Neutrophil (primary cell): ENCODE data around the gene CACHD1.

Experiments
- H3K27ac ChIP-seq: fragments of 200-600 bp; sonication (generic); 2 replicates; pipeline ENCODE4 v1.5.1; 2016; ENCODE audit warnings: mild to moderate bottlenecking, moderate library complexity
- H3K27me3 ChIP-seq: fragments of 200-600 bp; sonication (generic); 2 replicates; pipeline ENCODE4 v1.6.0; 2016; ENCODE audit warnings: mild to moderate bottlenecking
- H3K36me3 ChIP-seq: fragments of 200-600 bp; sonication (generic); 2 replicates; pipeline ENCODE4 v1.5.1; 2017
- H3K4me1 ChIP-seq, 2 experiments: fragments of 200-600 bp in 1 of 2; sonication (generic) in 1 of 2; 1 replicate in 1 of 2; 2 replicates in 1 of 2; pipeline versions ENCODE4 v1.5.1 to v1.6.1; 2013 to 2016; ENCODE audit warnings: low read depth in 1 of 2, low read length in 1 of 2, mild to moderate bottlenecking in 1 of 2, moderate library complexity in 1 of 2; ENCODE audit not compliant: control insufficient read depth in 1 of 2, insufficient read depth in 1 of 2
- H3K4me3 ChIP-seq, 2 experiments: fragments of 200-600 bp in 1 of 2; sonication (generic) in 1 of 2; 1 replicate in 1 of 2; 2 replicates in 1 of 2; pipeline ENCODE4 v1.5.1; 2013 to 2016; ENCODE audit warnings: low read depth in 1 of 2, low read length in 1 of 2, mild to moderate bottlenecking in 1 of 2, moderate library complexity in 1 of 2
- H3K9me3 ChIP-seq: fragments of 200-600 bp; sonication (generic); 2 replicates; pipeline ENCODE4 v1.5.1; 2016
- CTCF ChIP-seq: fragments of 200-600 bp; sonication (generic); IDR thresholded peaks from 2 replicates; pipeline ENCODE4 v1.5.1; 2016; ENCODE audit warnings: antibody characterized with exemption

CACHD1 gene

GRCh38 chr1:64584479-64584878 is 114.5 kb downstream of the CACHD1 start:
- Histone ChIP-seq H3K4me1 (no peaks in the 10 kb centered on the region), H3K36me3 (no peaks in the 10 kb centered on the region), H3K9me3 (no peaks in the 10 kb centered on the region), H3K4me3 (no peak overlapping the region), H3K27me3 (no peaks in the 10 kb centered on the region), H3K27ac (no peak overlapping the region)
- no peak for TF ChIP-seq CTCF

DNA sequence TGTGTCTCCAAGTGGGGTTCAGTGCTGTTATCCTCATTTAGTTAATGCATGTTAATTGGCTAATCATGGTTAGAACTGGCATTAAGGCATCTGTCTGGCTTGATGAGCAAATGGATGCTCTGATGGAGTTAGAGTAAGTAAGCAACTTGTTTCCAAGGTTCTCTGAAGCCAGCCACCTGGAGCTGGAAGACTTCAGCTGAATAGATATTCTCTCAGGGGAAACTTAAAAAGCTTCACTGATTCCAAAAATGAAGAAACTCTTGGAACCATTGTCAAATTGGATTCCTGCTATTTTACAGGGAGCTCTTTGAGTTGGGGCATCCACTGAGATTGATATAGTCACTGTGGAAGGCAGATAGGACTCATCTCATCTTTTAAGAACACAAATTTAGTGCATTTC is 118.9 kb downstream of the CACHD1 start:
- Histone ChIP-seq H3K36me3 (no peaks in the 10 kb centered on the region), H3K27ac (no peak overlapping the region), H3K27me3 (no peaks in the 10 kb centered on the region), H3K4me3 (no peak overlapping the region), H3K4me1 (no peaks in the 10 kb centered on the region), H3K9me3 (no peaks in the 10 kb centered on the region)
- no peak for TF ChIP-seq CTCF

DNA sequence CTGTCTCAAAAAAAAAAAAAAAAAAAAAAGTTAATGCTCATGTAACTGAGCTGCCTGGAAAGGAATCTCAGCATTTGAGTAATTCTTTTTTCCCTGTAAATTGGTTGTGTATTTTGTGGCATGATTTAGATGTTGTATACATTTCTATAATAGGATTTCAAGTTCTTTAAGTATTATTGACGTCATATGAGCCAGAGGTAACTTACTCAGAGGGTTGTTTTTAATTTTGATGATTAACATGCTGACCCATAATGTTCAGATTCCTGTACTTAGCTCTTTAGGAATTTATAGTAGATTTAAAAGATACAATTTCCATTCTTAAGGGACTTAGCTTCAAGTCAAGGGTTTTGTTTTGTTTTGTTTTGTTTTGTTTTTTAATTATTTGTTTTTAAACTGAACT is 120.4 kb downstream of the CACHD1 start:
- H3K36me3 ChIP-seq = no peaks in the 10 kb centered on the region
- H3K9me3 ChIP-seq = no peaks in the 10 kb centered on the region
- no peaks in the 10 kb centered on the region for H3K4me1 ChIP-seq
- no peak for TF ChIP-seq CTCF
- no peak overlapping the region for H3K4me3 ChIP-seq
- H3K27ac ChIP-seq = no peak overlapping the region
- H3K27me3 ChIP-seq = no peaks in the 10 kb centered on the region

GRCh38 chr1:64594446-64594845 is 124.5 kb downstream of the CACHD1 start:
- Histone ChIP-seq H3K27me3 (no peaks in the 10 kb centered on the region), H3K27ac (no peak overlapping the region), H3K36me3 (no peaks in the 10 kb centered on the region), H3K4me3 (no peak overlapping the region), H3K4me1 (no peaks in the 10 kb centered on the region), H3K9me3 (no peaks in the 10 kb centered on the region)
- no peak for TF ChIP-seq CTCF

DNA sequence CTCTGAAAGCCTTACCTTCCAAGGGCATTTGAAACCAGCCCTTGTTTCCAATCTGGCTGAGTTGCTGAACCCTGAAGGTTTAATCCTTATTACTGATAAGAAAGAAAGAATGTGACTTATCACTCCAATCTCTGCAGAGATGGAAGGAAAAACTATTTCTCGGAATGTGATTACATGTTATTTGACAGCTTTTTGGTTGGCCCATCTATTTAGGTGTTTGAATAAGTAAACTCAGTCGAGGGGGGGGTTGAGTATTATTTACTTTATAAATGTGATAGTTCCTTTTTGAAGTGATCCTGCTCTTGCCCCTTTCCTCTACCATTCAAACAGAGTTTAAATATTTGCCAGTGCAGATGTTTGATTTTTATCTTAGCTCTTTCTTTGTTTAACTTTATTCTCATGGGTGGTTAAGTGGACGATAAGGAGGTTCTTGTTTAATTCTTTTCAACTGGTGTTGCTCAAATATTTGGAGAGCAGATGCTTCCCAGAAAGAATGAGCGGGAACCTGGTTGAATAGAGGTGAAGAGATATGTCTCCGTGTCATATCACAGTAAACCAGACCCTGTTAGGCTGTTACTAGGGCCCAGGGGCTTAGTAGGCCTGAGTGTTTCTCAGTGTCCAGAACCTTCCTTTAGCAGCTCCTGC is 126.1 kb downstream of the CACHD1 start:
- no peak for TF ChIP-seq CTCF
- no peaks in the 10 kb centered on the region for H3K36me3 ChIP-seq
- no peaks in the 10 kb centered on the region for H3K9me3 ChIP-seq
- no peaks in the 10 kb centered on the region for H3K27me3 ChIP-seq
- H3K4me3 ChIP-seq = no peak overlapping the region
- no peak overlapping the region for H3K27ac ChIP-seq
- no peaks in the 10 kb centered on the region for H3K4me1 ChIP-seq

DNA sequence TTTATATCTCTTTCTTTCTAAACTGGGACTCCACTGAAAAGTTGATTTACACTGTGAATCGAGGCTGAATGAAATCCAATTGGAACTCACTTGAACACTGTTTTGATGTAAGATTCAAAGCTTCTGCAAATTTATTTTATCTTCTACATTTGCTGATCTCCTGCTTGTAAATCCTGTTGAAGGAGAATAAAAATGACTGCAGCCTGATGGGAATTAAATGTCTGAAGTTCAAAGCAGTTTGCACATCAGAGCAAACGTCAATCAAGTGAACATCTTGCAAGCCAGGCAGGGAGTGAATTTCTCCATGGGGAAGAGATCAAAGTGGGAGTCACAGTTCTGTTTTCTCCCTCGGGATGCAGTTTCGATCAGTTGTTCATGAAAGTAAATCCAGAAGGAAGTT is 127.2 kb downstream of the CACHD1 start:
- H3K27ac ChIP-seq = no peak overlapping the region
- H3K36me3 ChIP-seq = no peaks in the 10 kb centered on the region
- H3K27me3 ChIP-seq = no peaks in the 10 kb centered on the region
- TF ChIP-seq CTCF = no peak
- no peak overlapping the region for H3K4me3 ChIP-seq
- H3K9me3 ChIP-seq = no peaks in the 10 kb centered on the region
- H3K4me1 ChIP-seq = no peaks in the 10 kb centered on the region
